CMK (cell line): ENCODE data around the gene ZSCAN1.

Experiments used
- DNase-seq: peaks from one replicate; pipeline ENCODE4 v3.0.0-alpha.2; 2010; ENCODE audit warnings: low read depth

The ZSCAN1 gene

GRCh38 chr19:58040751-58041525 is 7.1 kb downstream of the ZSCAN1 start:
- no peak for DNase-seq

- no peak for DNase-seq
These were observed 8.9 kb downstream of the ZSCAN1 start for GRCh38 chr19:58042495-58043340.

DNA sequence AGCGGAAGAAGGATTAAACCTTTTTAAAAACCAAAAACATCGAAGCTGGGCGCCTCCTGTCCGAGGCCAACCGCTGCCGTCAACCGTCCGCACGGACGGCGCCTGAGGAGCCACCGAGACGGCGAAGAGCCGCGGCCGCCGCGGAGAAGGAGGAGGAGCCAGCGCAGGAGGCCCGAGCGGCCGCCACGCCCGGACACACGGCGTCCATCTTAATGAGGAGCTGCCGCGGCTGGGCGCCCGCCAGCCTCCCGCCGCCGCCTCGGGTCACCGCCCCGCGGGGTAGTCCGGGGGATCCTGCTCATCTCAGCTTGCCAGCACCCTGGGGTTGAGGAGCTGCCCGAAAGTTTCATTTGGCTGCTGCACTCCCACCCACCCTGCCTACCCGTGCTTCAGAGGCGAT is 10.6 kb downstream of the ZSCAN1 start:
- no peak for DNase-seq

GRCh38 chr19:58044886-58045285 is 11.1 kb downstream of the ZSCAN1 start:
- no peak for DNase-seq

DNA sequence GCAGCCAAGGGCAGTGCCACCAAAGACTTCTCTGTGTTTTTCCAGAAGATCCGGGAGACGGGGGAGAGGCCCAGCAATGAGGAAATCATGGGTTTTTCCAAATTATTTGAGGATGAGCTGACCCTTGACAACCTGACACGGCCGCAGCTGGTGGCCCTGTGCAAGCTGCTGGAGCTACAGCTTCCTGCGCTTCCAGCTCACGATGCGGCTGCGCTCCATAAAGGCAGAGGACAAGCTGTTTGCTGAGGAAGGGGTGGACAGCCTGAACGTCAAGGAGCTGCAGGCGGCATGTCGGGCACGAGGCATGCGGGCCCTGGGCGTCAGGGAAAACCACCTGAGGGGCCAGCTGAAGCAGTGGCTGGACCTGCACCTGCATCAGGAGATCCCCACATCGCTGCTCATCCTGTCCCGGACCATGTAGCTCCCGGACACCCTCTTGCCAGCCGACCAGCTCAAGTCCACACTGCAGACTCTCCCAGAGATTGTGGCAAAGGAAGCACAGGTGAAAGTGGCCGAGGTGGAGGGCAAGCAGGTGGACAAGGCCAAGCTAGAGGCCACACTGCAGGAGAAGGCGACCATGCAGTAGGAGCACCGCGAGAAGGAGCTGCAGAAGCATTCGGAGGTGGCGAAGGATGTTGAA is 11.7 kb downstream of the ZSCAN1 start:
- DNase-seq: no peak

DNA sequence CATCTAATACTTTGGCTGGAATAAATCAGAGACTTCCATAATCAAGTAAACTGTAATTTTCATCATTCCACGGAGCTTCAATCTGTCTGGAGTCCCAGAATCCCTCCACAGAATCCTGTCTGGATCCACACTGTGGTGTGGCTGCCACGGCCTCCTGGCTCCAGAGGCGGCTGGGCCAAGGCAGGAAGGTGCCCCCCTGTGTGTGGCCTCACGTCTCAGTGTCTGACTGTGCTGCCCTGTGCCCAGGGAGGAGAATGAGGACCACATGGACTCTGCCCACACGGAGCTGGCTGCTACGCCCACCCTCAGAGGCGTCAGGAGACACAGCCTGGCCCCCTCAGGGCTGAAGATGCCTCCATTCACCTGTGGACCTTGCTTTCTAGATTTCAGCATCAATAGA is 13.0 kb downstream of the ZSCAN1 start:
- no peak for DNase-seq

DNA sequence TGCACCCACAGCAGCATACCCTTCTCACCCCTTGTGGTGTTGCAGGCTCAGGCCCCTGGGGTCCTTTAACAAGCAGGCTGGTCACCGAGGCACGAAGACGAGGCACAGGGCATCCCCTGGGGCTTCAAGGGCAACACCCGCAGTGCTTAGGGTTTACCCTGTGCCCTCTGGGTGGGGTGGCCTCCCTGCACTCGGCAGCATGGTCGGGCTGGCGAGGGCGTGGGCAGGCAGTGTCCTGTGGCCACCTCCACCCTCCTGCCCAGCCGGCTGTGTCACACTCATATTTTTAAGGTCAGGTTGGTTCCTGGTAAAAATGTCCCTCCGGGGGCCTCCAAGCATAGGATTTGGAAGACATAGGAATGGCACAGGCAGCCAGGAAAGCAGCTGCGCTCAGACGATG is 13.8 kb downstream of the ZSCAN1 start:
- no peak for DNase-seq

DNA sequence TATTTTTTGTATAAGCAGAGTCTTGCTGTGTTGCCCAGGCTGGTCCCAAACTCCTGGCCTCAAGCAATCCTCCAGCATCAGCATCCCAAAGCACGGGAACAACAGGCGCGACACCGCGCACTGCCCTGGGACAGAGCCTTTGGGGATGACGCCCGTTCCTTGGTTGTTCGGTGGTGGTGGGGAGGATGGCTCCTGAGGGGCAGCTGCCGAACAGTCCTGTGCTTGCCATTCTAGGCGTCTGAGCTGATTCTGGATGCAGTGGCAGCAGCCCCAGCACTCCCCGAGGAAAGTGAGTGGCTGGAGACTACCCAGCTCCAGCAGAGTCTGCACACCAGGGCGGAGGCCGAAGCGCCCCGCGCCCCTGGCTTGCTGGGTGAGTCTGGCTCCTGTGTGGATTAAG is 18.4 kb downstream of the ZSCAN1 start:
- no peak for DNase-seq

- no peak for DNase-seq
These were observed 19.8 kb downstream of the ZSCAN1 start for GRCh38 chr19:58053480-58054156.

- DNase-seq: no peak
These were observed 21.4 kb downstream of the ZSCAN1 start for GRCh38 chr19:58054901-58055874.

- no peak for DNase-seq
These were observed 22.4 kb downstream of the ZSCAN1 start for GRCh38 chr19:58056261-58056660.

GRCh38 chr19:58056861-58057260 is 23.0 kb downstream of the ZSCAN1 start:
- no peak for DNase-seq

DNA sequence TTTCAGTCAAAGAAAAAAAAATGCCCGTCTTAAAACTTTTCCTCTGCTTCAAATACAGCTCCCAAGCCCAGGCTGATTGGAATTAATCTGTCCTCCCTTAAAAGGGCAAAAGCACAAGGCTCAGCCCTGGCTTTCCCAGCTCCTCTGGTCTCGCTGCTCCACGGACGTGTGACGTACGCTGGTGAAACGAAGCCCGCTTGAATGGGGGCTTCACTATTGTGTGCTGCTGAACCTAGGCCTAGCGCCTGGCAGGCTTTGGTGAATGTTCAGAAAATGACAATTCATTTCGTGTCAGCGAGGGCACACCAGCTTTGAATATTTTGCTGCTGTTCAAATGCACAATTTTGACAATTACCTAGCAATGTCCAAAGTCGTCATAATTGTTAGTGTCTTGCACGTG is 24.6 kb downstream of the ZSCAN1 start:
- no peak for DNase-seq

DNA sequence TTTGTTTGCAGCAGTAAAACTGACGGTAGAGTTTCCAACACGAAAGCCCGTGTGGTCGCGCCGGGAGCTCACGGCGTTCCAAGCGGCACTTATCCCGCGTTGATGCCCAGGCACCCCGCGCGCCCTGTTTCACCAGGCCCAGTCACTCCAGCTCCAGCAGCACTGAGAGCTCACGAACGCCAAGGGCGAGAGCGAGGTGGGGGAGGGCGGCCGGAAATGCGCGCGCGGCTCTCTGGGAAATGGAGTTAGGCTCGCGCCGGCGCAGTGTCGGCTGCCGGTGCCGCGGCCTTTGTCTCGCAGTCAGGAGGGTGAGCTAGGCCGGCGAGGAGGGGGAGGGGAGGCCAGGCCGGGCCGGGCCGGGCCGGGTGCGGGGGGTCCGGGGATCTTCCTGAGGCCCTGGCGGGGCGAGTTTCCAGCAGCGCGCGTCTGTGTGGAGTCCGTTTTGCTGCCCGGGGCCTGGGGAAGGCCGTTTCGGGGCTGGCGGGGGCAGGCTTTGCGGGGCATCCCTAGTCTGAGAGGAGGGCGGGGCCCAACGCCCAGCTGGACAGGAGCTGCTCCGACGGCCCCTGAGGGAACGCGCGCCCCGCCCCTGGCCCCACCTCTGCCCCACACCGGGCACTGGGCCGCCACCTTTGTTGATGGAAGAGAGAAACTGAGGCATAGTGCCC is 25.3 kb downstream of the ZSCAN1 start, which contains the start of gene ZNF135:
Gene ZNF135 (plus strand): TSS at position 280 of the 668 bp plus-strand sequence. CDS start 721 bp downstream, outside the sequence.
- DNase-seq: no peak

- DNase-seq: no peak
These were observed 25.9 kb downstream of the ZSCAN1 start for GRCh38 chr19:58059671-58060078.

DNA sequence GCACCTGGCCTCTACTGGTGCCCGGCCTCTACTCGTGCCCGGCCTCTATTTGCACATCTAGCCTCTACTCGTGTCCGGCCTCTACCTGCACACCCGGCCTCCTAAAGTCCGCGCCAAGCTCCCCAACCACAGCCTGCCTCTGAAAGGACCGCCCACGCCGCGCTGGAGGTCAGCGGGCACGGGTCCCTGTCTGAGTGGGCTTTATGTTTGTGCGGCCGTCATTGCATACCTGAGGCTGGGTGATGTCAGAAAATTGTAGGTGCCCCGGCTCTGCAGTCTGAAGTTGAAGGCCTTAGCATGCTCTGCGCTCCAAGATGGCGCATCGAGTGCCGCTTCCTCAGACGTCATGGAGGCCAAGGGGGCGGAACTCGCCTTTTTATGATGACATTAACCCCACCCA is 26.4 kb downstream of the ZSCAN1 start:
- DNase-seq: no peak

GRCh38 chr19:58063712-58064111 is 29.9 kb downstream of the ZSCAN1 start:
- DNase-seq: no peak

GRCh38 chr19:58067240-58067912 is 33.6 kb downstream of the ZSCAN1 start:
- DNase-seq: no peak

DNA sequence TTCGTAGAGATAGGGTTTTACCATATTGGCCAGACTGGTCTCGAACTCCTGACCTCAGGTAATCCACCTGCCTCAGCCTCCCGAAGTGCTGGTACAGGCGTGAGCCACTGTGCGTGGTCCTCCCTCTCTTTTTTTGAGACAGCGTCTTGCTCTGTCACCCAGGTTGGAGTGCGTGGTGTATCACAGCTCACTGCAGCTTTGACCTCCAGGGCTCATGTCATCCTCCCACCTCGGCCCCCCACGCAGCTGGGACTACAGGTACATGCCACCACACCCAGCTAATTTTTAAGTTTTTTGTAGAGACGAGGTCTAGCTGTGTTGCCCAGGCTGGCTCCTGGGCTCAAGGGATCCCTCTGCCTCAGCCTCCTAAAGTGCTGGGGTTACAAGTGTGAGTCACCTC is 46.0 kb downstream of the ZSCAN1 start:
- DNase-seq: no peak

DNA sequence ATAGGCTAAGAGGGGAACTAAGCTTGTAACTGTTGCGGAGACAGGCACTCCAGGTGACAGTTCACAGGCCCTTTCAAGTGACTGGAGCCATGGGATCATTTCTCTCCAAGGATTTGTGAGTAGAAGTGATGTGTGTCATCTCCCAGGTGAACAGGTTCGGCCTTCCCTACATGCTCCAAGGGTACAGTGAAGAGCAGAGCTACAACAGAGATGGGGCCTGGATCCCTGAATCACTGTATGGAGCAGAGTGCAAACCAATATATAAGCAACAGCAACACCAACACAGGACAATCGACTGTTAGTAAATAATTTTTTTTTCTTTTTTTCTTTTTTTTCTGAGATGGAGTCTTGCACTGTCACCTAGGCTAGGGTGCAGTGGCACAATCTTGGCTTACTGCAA is 49.2 kb downstream of the ZSCAN1 start:
- DNase-seq: no peak
